Sigmoid colon (tissue), 3 donors: Measurements from ENCODE around the gene FAM24A.

Experiments used
- POLR2A ChIP-seq, 2 donors: fragments of 450-650 bp; IDR thresholded peaks; one replicate each; pipeline ENCODE4 v1.6.1; 2016; ENCODE audit warnings: antibody characterized with exemption in 2 of 2, mild to moderate bottlenecking in 2 of 2, moderate library complexity in 2 of 2
- TF ChIP-seq, protein P1 (sequence below), 4 experiments: fragments of 450-650 bp in 3 of 4; fragments of 200-600 bp in 1 of 4; IDR thresholded peaks; one replicate each; pipeline ENCODE4 v1.5.1; 2016 to 2019; ENCODE audit warnings: antibody characterized with exemption in 4 of 4, mild to moderate bottlenecking in 3 of 4, moderate library complexity in 2 of 4

DNA sequence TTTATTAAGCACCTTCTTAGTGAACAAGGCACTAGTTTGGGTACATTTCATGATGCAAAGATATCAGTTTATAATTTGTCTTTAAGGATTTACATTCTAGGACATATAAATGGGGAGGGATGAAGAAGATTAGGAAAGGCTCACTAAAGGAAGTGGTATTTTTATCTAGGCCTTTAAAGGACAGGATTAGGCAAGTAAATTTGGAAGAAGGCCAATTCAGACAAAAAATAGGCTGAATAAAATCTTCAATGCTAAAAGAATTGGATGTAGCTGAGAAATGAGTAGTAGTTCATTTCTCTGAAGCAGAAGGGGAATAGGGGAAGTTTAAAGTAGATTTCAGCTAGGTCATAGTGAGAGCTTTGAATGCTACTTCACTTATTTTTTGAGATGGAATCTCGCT lies 26.2 kb upstream of the FAM24A start:
- TF ChIP-seq, protein P1, sequence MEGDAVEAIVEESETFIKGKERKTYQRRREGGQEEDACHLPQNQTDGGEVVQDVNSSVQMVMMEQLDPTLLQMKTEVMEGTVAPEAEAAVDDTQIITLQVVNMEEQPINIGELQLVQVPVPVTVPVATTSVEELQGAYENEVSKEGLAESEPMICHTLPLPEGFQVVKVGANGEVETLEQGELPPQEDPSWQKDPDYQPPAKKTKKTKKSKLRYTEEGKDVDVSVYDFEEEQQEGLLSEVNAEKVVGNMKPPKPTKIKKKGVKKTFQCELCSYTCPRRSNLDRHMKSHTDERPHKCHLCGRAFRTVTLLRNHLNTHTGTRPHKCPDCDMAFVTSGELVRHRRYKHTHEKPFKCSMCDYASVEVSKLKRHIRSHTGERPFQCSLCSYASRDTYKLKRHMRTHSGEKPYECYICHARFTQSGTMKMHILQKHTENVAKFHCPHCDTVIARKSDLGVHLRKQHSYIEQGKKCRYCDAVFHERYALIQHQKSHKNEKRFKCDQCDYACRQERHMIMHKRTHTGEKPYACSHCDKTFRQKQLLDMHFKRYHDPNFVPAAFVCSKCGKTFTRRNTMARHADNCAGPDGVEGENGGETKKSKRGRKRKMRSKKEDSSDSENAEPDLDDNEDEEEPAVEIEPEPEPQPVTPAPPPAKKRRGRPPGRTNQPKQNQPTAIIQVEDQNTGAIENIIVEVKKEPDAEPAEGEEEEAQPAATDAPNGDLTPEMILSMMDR (IDR thresholded peaks at IDR 0.05) = no peak
- no peak for TF ChIP-seq POLR2A (IDR thresholded peaks at IDR 0.05)
